DOHH2 (cell line): ENCODE measurements around the gene GATB.

Experiments
- H3F3A ChIP-seq: fragments of 200-600 bp; sonication (generic), shearing (Covaris generic); 2 replicates; pipeline ENCODE4 v1.6.0; 2016; ENCODE audit warnings: antibody characterized with exemption, mild to moderate bottlenecking; ENCODE audit not compliant: control insufficient read depth, insufficient read depth
- H3K27ac ChIP-seq: fragments of 200-600 bp; sonication (generic); 2 replicates; pipeline ENCODE4 v1.5.1; 2014; ENCODE audit warnings: low read depth, mild to moderate bottlenecking, low read length, moderate library complexity
- H3K27me3 ChIP-seq: fragments of 200-600 bp; sonication (generic); 2 replicates; pipeline ENCODE4 v1.6.1; 2014; ENCODE audit warnings: mild to moderate bottlenecking, low read length, mixed read lengths; ENCODE audit not compliant: control insufficient read depth
- H3K36me3 ChIP-seq: fragments of 200-600 bp; sonication (generic); 2 replicates; pipeline ENCODE4 v1.6.1; 2014; ENCODE audit warnings: mild to moderate bottlenecking, low read length, moderate library complexity, mixed read lengths; ENCODE audit not compliant: control insufficient read depth
- H3K4me1 ChIP-seq: fragments of 200-600 bp; sonication (generic); 2 replicates; pipeline ENCODE4 v1.6.1; 2014; ENCODE audit warnings: mild to moderate bottlenecking, low read length, mixed read lengths; ENCODE audit not compliant: control insufficient read depth
- H3K4me2 ChIP-seq: fragments of 200-600 bp; sonication (generic); 2 replicates; pipeline ENCODE4 v1.6.0; 2014; ENCODE audit warnings: mild to moderate bottlenecking, low read length, moderate library complexity
- H3K4me3 ChIP-seq: fragments of 200-600 bp; sonication (generic); 2 replicates; pipeline ENCODE4 v1.5.1; 2014; ENCODE audit warnings: mild to moderate bottlenecking, low read length, mixed read lengths
- H3K79me2 ChIP-seq: fragments of 200-600 bp; sonication (generic); 2 replicates; pipeline ENCODE4 v1.6.1; 2014; ENCODE audit warnings: mild to moderate bottlenecking, low read length, mixed read lengths; ENCODE audit not compliant: control insufficient read depth
- H3K9me2 ChIP-seq: fragments of 200-600 bp; sonication (generic); replicated peaks from 2 replicates; pipeline ENCODE4 v1.6.1; 2014; ENCODE audit warnings: mild to moderate bottlenecking, low read length, mixed read lengths; ENCODE audit not compliant: control insufficient read depth
- H3K9me3 ChIP-seq: fragments of 200-600 bp; sonication (generic); 2 replicates; pipeline ENCODE4 v1.6.1; 2014; ENCODE audit warnings: antibody characterized with exemption, low read length, mixed read lengths; ENCODE audit not compliant: control insufficient read depth, insufficient read depth
- H4K20me1 ChIP-seq: fragments of 200-600 bp; sonication (generic); 2 replicates; pipeline ENCODE4 v1.6.0; 2014; ENCODE audit warnings: low read depth, mild to moderate bottlenecking, antibody characterized with exemption, low read length, moderate library complexity; ENCODE audit not compliant: control insufficient read depth, insufficient read depth
- EZH2phosphoT487 ChIP-seq: fragments of 200-600 bp; sonication (generic); IDR thresholded peaks from 2 replicates; pipeline ENCODE4 v1.6.1; 2017; ENCODE audit warnings: borderline replicate concordance, mild to moderate bottlenecking, antibody characterized with exemption, low read length, moderate library complexity, mixed read lengths
- TF ChIP-seq, protein P1 (sequence below): fragments of 200-600 bp; sonication (generic); IDR thresholded peaks from one replicate; pipeline ENCODE4 v1.5.1; 2014; ENCODE audit warnings: antibody characterized with exemption, mild to moderate bottlenecking, low read depth, low read length; ENCODE audit not compliant: poor library complexity, severe bottlenecking

The GATB gene

DNA sequence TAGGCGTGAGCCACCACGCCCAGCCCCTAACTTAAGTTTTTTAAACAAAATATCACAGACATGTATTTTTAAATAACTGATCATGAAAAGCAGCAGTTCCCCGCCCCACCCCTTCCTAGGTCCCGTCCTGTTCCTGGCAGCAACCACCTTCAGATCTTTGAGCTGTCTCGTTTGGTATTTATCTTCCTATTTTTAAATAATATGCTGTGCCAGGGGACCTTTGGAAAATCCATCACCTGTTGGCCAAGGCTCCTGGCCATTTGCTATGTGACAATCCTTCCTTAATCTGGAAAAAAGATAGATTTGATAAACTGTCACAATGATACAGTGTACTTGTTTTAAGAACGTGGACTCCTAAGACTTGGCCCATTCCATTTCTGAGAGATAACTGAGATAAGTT lies 10.7 kb downstream of the GATB start:
- no peaks in the 10 kb centered on the region for H3F3A ChIP-seq
- no peaks in the 10 kb centered on the region for H3K27me3 ChIP-seq
- H3K36me3 ChIP-seq = peaks cover 5% of the 10 kb centered on the region; the same call in 1 of the 2 replicates
- H4K20me1 ChIP-seq = no peaks in the 10 kb centered on the region
- H3K4me1 ChIP-seq = no peaks in the 10 kb centered on the region
- H3K9me3 ChIP-seq = no peaks in the 10 kb centered on the region
- H3K9me2 ChIP-seq = no peaks in the 10 kb centered on the region
- H3K79me2 ChIP-seq = 0 out of 2 replicates have a peak, but pooled peaks cover 4% of the 10 kb centered on the region
- no peak for TF ChIP-seq EZH2phosphoT487
- TF ChIP-seq, protein P1, sequence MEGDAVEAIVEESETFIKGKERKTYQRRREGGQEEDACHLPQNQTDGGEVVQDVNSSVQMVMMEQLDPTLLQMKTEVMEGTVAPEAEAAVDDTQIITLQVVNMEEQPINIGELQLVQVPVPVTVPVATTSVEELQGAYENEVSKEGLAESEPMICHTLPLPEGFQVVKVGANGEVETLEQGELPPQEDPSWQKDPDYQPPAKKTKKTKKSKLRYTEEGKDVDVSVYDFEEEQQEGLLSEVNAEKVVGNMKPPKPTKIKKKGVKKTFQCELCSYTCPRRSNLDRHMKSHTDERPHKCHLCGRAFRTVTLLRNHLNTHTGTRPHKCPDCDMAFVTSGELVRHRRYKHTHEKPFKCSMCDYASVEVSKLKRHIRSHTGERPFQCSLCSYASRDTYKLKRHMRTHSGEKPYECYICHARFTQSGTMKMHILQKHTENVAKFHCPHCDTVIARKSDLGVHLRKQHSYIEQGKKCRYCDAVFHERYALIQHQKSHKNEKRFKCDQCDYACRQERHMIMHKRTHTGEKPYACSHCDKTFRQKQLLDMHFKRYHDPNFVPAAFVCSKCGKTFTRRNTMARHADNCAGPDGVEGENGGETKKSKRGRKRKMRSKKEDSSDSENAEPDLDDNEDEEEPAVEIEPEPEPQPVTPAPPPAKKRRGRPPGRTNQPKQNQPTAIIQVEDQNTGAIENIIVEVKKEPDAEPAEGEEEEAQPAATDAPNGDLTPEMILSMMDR = no peak
- no peak overlapping the region for H3K4me3 ChIP-seq
- H3K27ac ChIP-seq = no peak overlapping the region
- no peak overlapping the region for H3K4me2 ChIP-seq

DNA sequence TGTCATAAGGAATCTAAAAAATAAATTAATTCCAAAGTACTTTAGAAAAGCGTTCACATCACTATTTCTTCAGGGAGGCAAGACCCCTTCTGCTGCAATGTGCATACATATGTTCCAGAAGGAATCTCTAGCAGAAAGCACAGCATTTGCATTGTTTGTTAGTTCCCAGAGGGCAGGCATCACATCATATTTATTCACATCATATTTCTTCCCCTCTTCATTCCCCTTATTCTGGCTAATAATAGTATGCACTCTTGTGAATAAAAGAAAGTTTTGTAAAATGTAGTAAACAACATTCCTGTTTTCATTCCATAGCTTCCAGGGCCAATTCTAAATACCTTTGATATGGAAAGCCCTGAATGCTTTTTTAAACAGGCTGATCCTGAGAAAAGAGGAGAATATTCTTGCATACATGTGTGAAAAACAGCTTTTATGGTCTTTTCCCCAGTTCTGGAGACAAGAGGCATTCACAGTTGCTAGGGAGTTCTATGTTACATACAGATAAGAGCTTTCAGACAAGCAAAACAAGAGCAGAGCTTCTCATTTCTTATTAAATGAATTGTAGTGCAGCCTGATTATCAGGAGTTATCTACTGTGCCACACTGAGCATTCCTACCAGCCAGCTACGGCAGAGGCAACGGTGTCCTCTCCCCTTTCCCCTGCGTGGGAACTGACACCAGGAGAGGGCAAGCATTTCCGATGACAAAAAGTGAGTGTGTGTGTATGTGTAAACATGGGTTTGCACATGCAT lies 15.2 kb downstream of the GATB start:
- Histone ChIP-seq H4K20me1 (no peaks in the 10 kb centered on the region), H3K4me3 (no peak overlapping the region), H3K27ac (no peak overlapping the region), H3K27me3 (no peaks in the 10 kb centered on the region), H3K79me2 (0 out of 2 replicates have a peak, but pooled peaks cover 4% of the 10 kb centered on the region), H3K9me2 (no peaks in the 10 kb centered on the region), H3K4me1 (no peaks in the 10 kb centered on the region), H3K4me2 (no peak overlapping the region), H3K36me3 (no peaks in the 10 kb centered on the region), H3F3A (no peaks in the 10 kb centered on the region), H3K9me3 (no peaks in the 10 kb centered on the region)
- TF ChIP-seq, protein P1 = no peak
- TF ChIP-seq EZH2phosphoT487 = no peak

DNA sequence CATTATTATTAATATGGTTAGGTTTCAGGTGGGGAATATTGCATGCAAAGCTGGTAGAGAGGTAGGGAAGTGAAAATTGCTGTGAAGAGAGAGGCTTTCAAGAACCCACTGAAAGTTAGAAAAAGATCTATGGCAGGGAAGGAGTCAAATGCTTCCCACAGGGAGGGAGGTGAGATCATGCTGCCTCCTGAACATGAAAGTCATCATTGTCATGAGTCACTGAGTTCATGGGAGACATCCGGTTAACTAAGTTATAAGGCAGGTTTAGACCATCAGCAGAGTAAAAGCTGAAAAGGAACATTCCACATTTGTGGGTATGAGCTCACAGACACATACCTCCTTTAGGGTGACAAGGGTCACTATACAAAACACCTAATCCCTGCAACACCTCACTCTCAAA lies 16.2 kb downstream of the GATB start:
- Histone ChIP-seq H3K9me2 (no peaks in the 10 kb centered on the region), H3K4me2 (no peak overlapping the region), H3K4me3 (no peak overlapping the region), H3K27ac (no peak overlapping the region), H3F3A (no peaks in the 10 kb centered on the region), H3K9me3 (no peaks in the 10 kb centered on the region), H3K36me3 (no peaks in the 10 kb centered on the region), H3K4me1 (no peaks in the 10 kb centered on the region), H3K79me2 (0 out of 2 replicates have a peak, but pooled peaks cover 4% of the 10 kb centered on the region), H3K27me3 (no peaks in the 10 kb centered on the region), H4K20me1 (no peaks in the 10 kb centered on the region)
- TF ChIP-seq EZH2phosphoT487 = no peak
- TF ChIP-seq, protein P1 = no peak
